Measurements from ENCODE around the gene PITX1.

Gene PITX1

DNA sequence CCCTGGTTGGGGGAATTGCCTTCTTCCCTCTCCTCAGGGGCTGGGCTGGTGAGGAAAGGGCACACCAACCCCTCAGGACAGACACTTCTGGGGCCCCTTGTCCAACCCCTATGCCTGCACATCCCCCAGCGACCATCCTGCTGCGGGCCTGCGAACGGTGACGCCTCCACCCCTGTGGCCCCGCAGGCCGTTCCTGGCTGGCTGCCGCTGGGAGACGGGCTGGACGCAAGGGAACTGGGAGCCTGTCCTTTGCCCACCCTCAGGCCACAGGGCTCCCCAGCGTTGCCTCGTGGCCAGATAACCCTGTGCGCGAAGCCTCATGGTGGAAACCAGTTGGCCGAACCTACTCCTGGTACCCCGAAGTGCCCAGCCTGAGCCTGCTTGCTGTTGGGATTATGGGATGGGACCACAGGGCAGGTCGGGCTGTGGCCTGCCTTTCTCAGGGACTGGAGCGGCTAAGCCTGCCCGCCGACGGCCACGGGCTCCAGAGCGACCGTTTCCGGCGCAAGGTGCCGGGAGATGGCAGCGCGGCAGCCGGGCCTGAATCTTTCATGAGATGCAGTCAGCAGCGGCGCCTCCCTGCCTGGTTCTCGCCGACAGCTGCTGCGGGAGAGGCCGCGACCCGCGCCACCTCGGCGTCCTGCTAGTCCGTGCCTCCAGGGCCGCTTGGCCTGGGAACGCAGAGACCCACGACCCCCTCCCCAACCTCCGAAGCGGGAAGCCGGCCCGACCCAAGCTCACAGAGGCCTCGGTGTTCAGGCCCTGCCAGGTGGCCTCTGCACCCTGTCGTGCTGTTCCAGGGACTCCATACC lies 6.5 kb upstream of the PITX1 start:
- DNase-seq = no peak

GRCh38 chr5:135040034-135040332 lies 6.0 kb upstream of the PITX1 start:
- no peak for DNase-seq

DNA sequence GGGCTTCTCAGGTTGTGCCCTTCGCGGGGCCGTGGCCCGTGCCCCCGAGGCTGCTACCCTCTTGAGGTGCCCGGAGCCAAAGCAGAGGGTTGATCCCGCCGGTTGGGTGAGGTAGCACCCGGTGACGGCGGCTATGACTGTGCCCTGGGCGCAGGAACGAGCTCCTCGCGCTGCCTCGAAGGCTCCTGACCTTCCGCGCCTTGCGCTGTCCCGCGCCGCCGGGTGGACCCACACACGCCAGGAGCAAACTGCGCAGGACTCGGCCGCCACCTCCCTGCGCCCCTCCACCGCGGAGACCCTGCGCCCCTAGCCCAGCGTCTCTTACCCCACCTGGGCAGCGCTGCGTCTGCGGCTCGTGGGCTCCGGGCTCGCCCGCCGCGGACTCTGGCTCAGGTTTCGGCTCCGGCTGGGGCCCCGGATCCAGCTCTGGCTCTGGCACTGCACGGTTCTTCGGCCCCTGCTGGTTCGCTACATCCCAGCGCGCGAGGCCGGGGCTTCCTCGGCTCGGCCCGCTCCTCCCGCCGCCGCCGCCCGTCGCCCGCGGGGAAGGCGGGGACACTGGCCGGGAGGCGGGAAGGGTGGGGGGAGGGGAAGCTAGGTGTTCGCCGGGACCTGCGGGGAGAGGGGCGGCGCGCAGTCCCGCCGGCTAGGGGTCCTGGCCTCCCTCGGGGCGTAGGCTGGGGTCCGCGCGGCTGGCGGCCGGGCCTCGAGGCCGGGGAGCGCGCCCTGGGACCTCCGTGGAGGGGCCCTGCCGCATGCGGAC lies 5.4 kb upstream of the PITX1 start:
- peak; percentile 79 for DNase-seq

DNA sequence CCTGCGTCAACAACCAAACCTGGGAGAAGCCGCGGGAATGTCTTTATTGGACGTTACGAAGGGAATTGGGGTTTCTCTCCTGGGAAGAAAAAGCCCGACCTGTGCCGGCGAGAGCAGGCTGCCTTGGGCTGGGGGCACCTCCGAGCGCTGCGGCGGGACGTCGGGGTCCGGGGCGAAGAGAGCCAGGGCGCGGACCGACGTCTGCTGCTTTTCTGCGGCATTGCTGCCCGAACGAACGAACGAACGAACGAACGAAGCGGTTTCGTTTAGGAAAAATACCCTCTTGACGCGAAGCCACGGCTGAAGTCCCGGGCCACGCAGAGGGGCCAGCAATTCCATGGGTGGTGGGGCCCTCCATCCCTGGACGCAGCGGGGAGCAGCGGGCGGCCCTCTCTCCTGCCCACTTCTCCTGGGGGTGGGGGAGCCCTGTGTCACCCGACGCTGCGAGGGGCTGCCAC lies 4.8 kb upstream of the PITX1 start:
- no peak for DNase-seq

GRCh38 chr5:135038205-135038812 lies 4.3 kb upstream of the PITX1 start:
- no peak for DNase-seq

DNA sequence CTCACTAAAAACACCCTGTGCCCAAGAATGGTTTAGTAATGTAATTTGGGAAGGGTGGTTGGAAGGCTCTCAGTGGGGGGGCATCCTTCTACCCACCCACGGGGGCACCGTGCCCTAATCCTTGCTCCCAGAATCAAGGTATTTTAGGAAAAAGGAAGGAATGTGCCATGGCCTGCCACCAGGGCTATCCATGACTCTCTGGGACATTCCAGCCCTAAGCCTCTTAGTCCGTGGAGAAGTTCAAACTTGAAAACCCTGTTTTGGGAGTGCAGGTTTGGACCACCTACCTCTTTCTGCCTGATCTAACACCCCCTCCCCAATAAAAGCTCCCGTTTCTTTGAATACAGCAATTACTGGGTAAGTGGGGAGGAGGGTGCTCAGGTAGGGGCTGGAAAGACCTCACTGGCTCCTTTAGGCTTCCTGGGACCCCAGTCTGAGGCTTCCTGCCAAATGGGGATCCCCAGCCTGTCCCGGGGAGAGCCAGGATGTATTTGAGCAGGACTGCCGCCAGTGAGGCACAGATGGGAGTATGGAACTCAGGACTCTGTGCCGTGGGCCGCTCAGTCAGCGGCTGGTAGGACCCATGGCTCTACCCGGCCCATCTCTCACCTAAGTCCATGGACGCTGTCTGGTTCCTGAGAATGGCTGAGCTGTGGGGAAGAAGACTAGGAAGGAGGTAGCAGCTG lies 3.6 kb upstream of the PITX1 start:
- no peak for DNase-seq

DNA sequence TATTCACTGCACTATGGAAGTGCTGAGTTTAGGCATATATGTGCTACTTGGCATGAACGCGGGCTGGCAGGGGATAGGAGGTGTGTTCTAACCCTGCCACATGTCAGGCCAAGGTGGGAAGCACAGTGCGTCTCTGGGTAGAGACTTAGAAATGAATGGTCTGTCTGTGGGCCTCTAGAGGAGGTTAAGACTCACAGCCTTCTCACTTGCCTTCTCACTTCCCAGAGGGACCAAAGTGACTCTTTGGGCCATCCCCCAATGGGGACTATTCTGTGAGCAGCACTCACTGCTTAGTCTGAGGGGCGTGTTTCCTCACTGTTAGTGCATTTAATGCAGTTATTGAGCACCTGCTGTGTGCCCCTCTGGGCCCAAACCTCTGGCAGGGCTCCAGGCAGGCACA lies 2.4 kb upstream of the PITX1 start:
- DNase-seq = no peak

DNA sequence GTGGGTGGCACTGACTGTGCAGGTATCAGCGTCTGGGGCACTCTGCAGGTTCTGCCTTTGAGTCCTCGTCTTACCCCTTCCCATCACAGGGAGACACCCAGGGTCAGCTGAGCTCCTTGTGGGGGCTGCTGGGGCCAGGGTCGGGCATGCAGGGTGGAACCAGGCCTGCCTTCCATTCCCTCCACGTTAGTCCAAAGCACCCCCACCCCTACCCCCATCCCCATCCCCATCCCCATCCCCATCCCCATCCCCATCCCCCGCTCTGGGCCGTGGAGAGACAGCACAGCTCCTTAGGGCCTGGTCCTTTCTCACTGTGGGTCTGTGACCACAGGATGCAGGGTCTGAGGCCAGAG lies 1.6 kb upstream of the PITX1 start:
- DNase-seq = no peak

DNA sequence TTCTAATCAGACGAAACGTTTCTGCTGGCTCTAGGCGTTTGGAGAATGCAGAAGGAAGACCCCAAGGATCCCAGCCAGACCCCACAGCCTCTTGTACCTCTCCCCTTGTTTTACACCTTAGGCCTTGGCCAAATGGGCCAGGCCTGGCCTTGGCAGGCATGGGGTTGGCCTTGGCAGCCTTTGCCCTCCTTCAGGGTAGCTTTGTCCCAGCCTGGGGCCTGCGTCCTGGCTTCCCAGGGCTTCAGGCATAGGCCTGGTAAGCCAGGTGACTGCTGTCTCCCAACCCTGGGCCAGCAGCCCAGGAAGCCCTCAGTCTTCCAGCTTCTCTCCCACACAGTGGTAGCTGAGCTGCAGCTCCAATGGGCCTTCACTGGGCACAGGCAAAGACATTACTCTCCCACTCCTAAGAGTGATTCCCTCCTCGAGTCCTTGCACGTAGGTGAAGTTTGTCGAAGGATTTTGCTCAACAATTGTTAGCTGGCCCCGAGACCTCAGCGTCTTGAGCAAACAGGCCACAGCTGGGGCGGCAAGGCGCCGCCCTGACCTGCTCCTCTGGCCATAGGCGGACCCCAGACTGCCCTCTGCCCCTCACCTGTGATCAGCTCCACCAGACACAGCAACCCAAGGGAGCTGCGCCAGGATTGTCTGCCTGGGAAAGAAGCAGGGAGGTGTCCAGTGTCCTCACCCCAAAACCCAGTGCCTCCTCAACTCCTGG lies 1.1 kb upstream of the PITX1 start:
- DNase-seq = peak; percentile 83

DNA sequence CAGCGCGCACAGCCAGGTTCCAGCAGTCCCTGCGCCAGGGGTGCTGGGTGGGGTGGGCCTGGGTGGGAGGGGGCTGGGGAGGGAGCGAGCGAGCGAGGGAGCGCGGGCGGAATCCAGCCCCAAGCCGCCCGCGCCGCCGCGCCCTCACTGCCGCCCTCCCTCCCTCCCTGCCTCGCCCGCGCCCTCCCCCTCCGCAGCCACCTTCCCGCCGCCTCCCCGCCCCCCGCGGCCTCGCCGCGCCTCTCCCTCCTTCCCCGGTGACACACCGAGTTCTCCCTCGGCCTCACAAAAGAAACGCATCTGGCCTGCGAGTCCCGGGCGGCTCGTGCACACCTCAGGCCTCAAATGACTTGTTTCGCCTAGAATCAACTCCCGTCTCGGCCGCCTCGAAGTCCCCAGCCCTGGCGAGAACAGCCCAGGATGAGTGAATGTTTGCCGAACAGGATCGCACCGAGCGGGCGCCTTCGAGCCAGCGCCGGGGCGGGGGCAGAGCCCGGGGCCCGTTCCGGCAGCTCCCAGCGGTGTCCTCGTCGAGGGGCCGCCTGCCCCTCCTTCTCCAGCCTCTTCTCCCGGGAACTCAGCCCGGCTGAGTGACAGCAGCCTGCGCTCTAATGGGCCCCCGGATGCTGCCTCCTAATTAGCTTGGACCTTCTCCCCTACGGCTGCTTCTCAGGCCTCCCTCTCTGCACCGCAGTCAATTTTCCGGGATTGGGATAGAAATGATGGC lies 371 bp upstream of the PITX1 start:
- peak; percentile 93 for DNase-seq

DNA sequence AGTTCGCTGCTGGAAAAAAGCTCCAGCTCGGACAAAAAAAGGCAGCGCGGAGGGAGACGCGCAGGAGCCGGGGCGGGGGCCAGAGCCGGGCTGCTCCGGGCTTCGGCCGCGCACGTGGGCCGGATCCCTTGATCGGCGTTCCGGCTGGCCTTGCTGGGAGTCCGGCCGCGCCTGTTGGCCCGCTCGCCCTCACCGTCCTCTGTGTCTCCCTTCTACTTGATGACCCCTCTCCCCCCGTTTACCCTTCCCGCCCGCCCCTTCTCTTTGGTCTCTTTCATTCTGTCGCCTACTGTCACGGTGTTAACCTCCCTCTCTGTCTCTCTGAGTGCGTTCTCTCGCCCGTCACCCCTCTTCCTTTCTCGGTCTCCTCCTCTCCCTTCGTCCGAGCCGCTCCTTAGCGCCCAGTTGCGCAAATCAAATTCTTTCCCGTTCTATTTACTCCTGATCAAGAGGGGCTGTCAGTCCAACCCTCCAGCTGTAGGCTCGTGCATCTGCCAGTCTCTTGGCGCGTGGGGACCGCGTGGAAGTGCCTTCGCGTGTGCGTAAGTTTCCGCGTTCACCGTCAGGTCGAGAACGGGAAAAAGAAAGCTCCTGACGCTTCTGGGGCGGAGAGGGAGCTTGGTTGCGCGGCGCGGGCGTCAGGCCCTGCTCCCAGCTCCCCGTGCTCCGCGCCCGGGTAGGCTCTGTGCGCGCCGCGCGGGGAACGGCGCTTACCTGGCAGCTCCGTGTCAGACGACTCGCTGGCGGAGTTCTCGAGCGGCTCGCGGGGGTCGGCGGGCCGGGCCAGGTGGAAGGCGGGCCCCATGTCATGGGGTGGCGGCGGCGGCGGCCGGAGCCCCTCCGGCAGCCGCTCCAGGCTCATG lies 798 bp downstream of the PITX1 start:
- DNase-seq = peak; percentile 75

- no peak for DNase-seq
These were observed 1.4 kb downstream of the PITX1 start for GRCh38 chr5:135032695-135032998.

DNA sequence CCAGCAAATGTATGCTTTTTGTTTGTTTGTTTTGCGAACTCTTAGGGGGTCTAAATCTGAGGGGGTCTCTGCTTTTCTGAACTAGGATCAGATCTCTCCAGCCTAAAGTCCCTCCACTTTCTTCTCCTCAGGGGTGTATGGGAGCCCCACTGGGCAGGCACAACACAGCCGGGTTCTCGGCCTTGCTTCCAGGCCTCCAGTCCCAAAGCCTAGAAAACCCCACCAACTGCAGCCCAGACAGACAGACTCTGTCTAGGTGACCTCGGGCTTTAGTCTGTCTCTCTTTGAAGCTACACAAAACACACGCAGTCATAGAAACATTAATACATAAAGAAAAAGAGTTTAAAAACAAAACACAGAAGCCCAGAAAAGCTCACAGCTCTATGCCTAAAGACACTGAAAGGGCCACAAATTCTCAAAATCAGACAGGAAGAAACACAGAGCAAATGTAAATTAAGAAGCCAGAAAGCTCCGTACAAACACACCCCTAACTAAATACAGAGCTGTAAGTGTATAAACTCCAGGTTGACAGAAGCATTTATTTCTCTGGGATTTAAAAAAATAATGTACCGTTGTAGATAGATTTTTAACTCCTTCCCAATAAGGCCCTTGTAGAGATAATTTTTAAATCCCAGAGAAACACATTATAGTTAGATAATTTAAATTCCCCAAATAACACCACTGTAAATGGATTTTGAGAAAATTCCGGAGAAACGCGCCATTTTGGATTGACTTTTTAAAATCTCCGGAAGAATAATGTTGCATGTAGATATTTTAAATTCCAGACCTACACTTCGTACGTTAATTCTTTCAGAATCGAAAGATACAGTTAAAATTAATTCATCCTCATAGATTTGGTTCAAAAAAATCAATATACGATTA lies 2.0 kb downstream of the PITX1 start:
- peak; percentile 58 for DNase-seq

GRCh38 chr5:135030956-135031812 lies 2.8 kb downstream of the PITX1 start:
- peak; percentile 72 for DNase-seq

- peak; percentile 63 for DNase-seq
These were observed 3.7 kb downstream of the PITX1 start for GRCh38 chr5:135030123-135030955.

DNA sequence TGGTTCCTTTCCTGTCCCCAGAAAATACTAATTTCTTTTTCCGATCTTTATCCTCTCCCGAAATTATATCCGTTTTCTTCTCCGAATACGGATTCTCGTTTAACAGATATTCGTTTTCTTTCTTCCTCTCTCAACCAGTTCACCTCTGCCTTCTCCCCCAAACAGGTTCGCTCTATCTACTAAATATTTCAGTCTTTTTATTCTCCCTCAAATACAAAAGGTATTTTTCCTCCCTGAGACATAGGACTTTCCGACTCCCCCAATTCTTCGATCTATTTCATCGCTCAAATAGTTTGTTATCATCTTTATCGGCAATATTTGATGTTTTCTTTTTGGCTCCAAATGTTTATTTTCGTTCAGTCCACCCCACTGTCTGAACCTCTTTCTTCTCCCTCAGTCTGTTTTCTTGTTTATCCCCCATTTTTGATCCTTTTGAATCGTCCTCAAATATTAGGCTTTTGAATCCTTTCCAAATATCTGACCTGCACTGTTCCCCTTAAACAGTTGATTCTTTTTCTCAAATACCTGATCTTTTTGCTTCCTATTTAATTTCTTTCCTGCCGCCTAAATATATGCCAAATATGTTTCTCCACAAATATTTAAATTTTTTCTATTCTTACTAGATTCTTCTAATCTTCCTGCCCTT lies 4.4 kb downstream of the PITX1 start:
- DNase-seq = no peak

- no peak for DNase-seq
These were observed 5.1 kb downstream of the PITX1 start for GRCh38 chr5:135028791-135029476.
